Keratinocyte (primary cell): Measurements from ENCODE around the gene TFIP11.

ENCODE experiments used
- CTCF ChIP-seq, 3 experiments: IDR thresholded peaks in 1 of 3; conservative IDR thresholded peaks in 1 of 3; optimal IDR thresholded peaks in 1 of 3; 2 replicates in 2 of 3; 3 replicates in 1 of 3; pipeline versions ENCODE3 to v1.5.1; 2011; ENCODE audit warnings: low read length in 3 of 3, mild to moderate bottlenecking in 3 of 3, moderate library complexity in 2 of 3, control low read depth in 1 of 3, inconsistent platforms in 1 of 3; ENCODE audit not compliant: insufficient read depth in 2 of 3; ENCODE audit errors: extremely low read depth in 1 of 3
- EZH2 ChIP-seq: IDR thresholded peaks from one replicate; pipeline ENCODE4 v1.6.1; 2012; ENCODE audit warnings: inconsistent platforms, mild to moderate bottlenecking, low read length, moderate library complexity

- no peak for TF ChIP-seq CTCF (optimal IDR thresholded peaks at IDR 0.05 in 1 of 3, IDR thresholded peaks at IDR 0.05 in 1 of 3, conservative IDR thresholded peaks at IDR 0.05 in 1 of 3; ENCODE audit: extremely low read depth in 1 of 3, insufficient read depth in 2 of 3, low read length in 3 of 3)
- no peak for TF ChIP-seq EZH2
Observed at GRCh38 chr22:26508148-26508547, 4.1 kb downstream of the TFIP11 start.
